IMR-90 (cell line): Measurements from ENCODE around the gene TMEM127. TPM values are rescaled to one million over a fixed set of nuclear protein-coding genes. Genes with fewer than 3 reads are reported as not detected.

Experiments used
- ATAC-seq: fragments of 200-7000 bp; cut with Tn5 transposase; 2 replicates; pipeline ENCODE4 v1.9.1; 2020; ENCODE audit warnings: low read depth, mild to moderate bottlenecking, moderate library complexity
- BruUV-seq: library from RNA; stranded (reverse); fragments of 400-500 nt; replicated peaks from 2 replicates; lab custom pipeline; 2021; lab: Mats Ljungman, UMichigan
- CTCF ChIA-PET: fragments of 300-600 bp; formaldehyde crosslinking; extraction: SDS; loops from one replicate; lab custom pipeline; 2021; ENCODE audit warnings: antibody characterized with exemption; lab: Yijun Ruan, JAX
- POLR2A ChIA-PET: fragments of 300-600 bp; sonication (Branson Sonifier 250); formaldehyde crosslinking; loops from one replicate; lab custom pipeline; 2022; ENCODE audit warnings: antibody characterized with exemption; ENCODE audit not compliant: unreplicated experiment; lab: Charles Lee
- DNase-seq: peaks from one replicate; pipeline ENCODE4 v3.0.0; 2013
- H2AFZ ChIP-seq: replicated peaks from 2 replicates; pipeline ENCODE3; 2013; ENCODE audit warnings: low read length, mild to moderate bottlenecking; ENCODE audit not compliant: poor library complexity
- H2AK5ac ChIP-seq: 2 replicates; pipeline ENCODE4 v1.6.1; 2013; ENCODE audit warnings: low read depth, low read length, inconsistent platforms
- H2AK9ac ChIP-seq: replicated peaks from 2 replicates; pipeline ENCODE3; 2013; ENCODE audit warnings: mild to moderate bottlenecking, low read depth, low read length, moderate library complexity; ENCODE audit not compliant: poor library complexity
- H2BK120ac ChIP-seq: 2 replicates; pipeline ENCODE4 v1.6.1; 2013; ENCODE audit warnings: low read depth, low read length, inconsistent platforms
- H2BK15ac ChIP-seq: 3 replicates; pipeline ENCODE4 v1.6.1; 2013; ENCODE audit warnings: low read depth, low read length, inconsistent platforms
- H2BK20ac ChIP-seq: 2 replicates; pipeline ENCODE4 v1.6.1; 2013; ENCODE audit warnings: low read depth, mild to moderate bottlenecking, inconsistent platforms, low read length, moderate library complexity
- H2BK5ac ChIP-seq: 2 replicates; pipeline ENCODE4 v1.6.1; 2013; ENCODE audit warnings: mild to moderate bottlenecking, low read depth, low read length, inconsistent platforms; ENCODE audit not compliant: poor library complexity, severe bottlenecking
- H3K14ac ChIP-seq: replicated peaks from 2 replicates; pipeline ENCODE4 v1.6.1; 2013; ENCODE audit warnings: low read depth, low read length, inconsistent platforms
- H3K18ac ChIP-seq: 2 replicates; pipeline ENCODE4 v1.6.1; 2013; ENCODE audit warnings: low read depth, low read length, control low read depth
- H3K23ac ChIP-seq: 2 replicates; pipeline ENCODE4 v1.6.1; 2013; ENCODE audit warnings: low read depth, low read length, inconsistent platforms
- H3K27ac ChIP-seq: 2 replicates; pipeline ENCODE4 v1.5.1; 2013; ENCODE audit warnings: mild to moderate bottlenecking, control low read depth, low read length; ENCODE audit not compliant: insufficient read depth
- H3K27me3 ChIP-seq: 2 replicates; pipeline ENCODE4 v1.6.1; 2013; ENCODE audit warnings: low read length; ENCODE audit not compliant: control insufficient read depth, insufficient read depth
- H3K36me3 ChIP-seq: 2 replicates; pipeline ENCODE4 v1.6.1; 2013; ENCODE audit warnings: low read length, mixed read lengths; ENCODE audit not compliant: control insufficient read depth, insufficient read depth
- H3K4ac ChIP-seq: 2 replicates; pipeline ENCODE4 v1.6.1; 2013; ENCODE audit warnings: low read depth, low read length, inconsistent platforms
- H3K4me1 ChIP-seq: 2 replicates; pipeline ENCODE4 v1.6.1; 2013; ENCODE audit warnings: low read length, mixed read lengths; ENCODE audit not compliant: control insufficient read depth, insufficient read depth
- H3K4me2 ChIP-seq: 2 replicates; pipeline ENCODE4 v1.6.1; 2013; ENCODE audit warnings: low read depth, mild to moderate bottlenecking, control low read depth, low read length, moderate library complexity
- H3K4me3 ChIP-seq: 2 replicates; pipeline ENCODE4 v1.5.1; 2013; ENCODE audit warnings: low read depth, mild to moderate bottlenecking, control low read depth, low read length, moderate library complexity; ENCODE audit not compliant: insufficient read depth
- H3K56ac ChIP-seq: 2 replicates; pipeline ENCODE4 v1.6.1; 2013; ENCODE audit warnings: low read length, inconsistent platforms; ENCODE audit not compliant: insufficient read depth; ENCODE audit errors: extremely low read depth
- H3K79me1 ChIP-seq, 2 experiments: 2 replicates each; pipeline ENCODE4 v1.6.1; 2013; ENCODE audit warnings: low read length in 2 of 2, inconsistent platforms in 1 of 2, low read depth in 1 of 2
- H3K9ac ChIP-seq: 2 replicates; pipeline ENCODE4 v1.6.1; 2013; ENCODE audit warnings: low read depth, low read length, control low read depth
- H3K9me1 ChIP-seq: 2 replicates; pipeline ENCODE4 v1.6.1; 2013; ENCODE audit warnings: low read length, inconsistent platforms; ENCODE audit not compliant: insufficient read depth
- H3K9me3 ChIP-seq: 2 replicates; pipeline ENCODE4 v1.6.1; 2013; ENCODE audit warnings: low read length; ENCODE audit not compliant: control insufficient read depth, insufficient read depth
- H4K20me1 ChIP-seq: 2 replicates; pipeline ENCODE4 v1.6.1; 2013; ENCODE audit warnings: low read length, inconsistent platforms; ENCODE audit not compliant: insufficient read depth
- H4K5ac ChIP-seq: 2 replicates; pipeline ENCODE4 v1.6.1; 2013; ENCODE audit warnings: mild to moderate bottlenecking, low read depth, low read length, control low read depth
- H4K8ac ChIP-seq, 2 experiments: 2 replicates each; pipeline ENCODE4 v1.6.1; 2013; ENCODE audit warnings: low read depth in 2 of 2, low read length in 2 of 2, control low read depth in 1 of 2, inconsistent platforms in 1 of 2
- H4K91ac ChIP-seq: 2 replicates; pipeline ENCODE4 v1.6.1; 2013; ENCODE audit warnings: low read depth, low read length, inconsistent platforms; ENCODE audit not compliant: insufficient read depth
- BHLHE40 ChIP-seq: fragments of 150-350 bp; IDR thresholded peaks from 2 replicates; pipeline ENCODE4 v1.6.1; 2016; ENCODE audit warnings: mild to moderate bottlenecking, low read depth, low read length
- CEBPB ChIP-seq: IDR thresholded peaks from 2 replicates; pipeline ENCODE4 v1.6.1; 2012; ENCODE audit warnings: low read depth, low read length, improper control_type of control experiment
- CHD1 ChIP-seq: IDR thresholded peaks from 2 replicates; pipeline ENCODE4 v1.6.1; 2012; ENCODE audit warnings: low read depth, low read length, improper control_type of control experiment
- CTCF ChIP-seq: conservative IDR thresholded peaks from 2 replicates; pipeline ENCODE4 v1.5.1; 2012; ENCODE audit warnings: mild to moderate bottlenecking, low read depth, low read length, improper control_type of control experiment
- FOS ChIP-seq: fragments of 150-350 bp; IDR thresholded peaks from 2 replicates; pipeline ENCODE4 v1.6.1; 2016; ENCODE audit warnings: low read depth, low read length
- MAFK ChIP-seq: IDR thresholded peaks from 2 replicates; pipeline ENCODE4 v1.6.1; 2012; ENCODE audit warnings: low read depth, low read length, improper control_type of control experiment
- MAZ ChIP-seq: IDR thresholded peaks from 2 replicates; pipeline ENCODE4 v1.6.1; 2012; ENCODE audit warnings: low read depth, mild to moderate bottlenecking, low read length, improper control_type of control experiment, moderate library complexity, borderline replicate concordance
- MXI1 ChIP-seq: IDR thresholded peaks from 2 replicates; pipeline ENCODE4 v1.6.1; 2012; ENCODE audit warnings: low read depth, mild to moderate bottlenecking, low read length, moderate library complexity, borderline replicate concordance
- NFE2L2 ChIP-seq: fragments of 150-350 bp; IDR thresholded peaks from 2 replicates; pipeline ENCODE4 v1.6.1; 2016; ENCODE audit warnings: low read depth, mild to moderate bottlenecking, low read length
- POLR2A ChIP-seq: IDR thresholded peaks from 2 replicates; pipeline ENCODE4 v1.6.1; 2012; ENCODE audit warnings: mild to moderate bottlenecking, low read depth, low read length
- RAD21 ChIP-seq: IDR thresholded peaks from 2 replicates; pipeline ENCODE4 v1.6.1; 2012; ENCODE audit warnings: low read length, improper control_type of control experiment
- RCOR1 ChIP-seq: IDR thresholded peaks from 2 replicates; pipeline ENCODE4 v1.6.1; 2012; ENCODE audit warnings: mild to moderate bottlenecking, low read length, improper control_type of control experiment; ENCODE audit not compliant: insufficient replicate concordance
- RFX5 ChIP-seq: IDR thresholded peaks from 2 replicates; pipeline ENCODE4 v1.8.0; 2012; ENCODE audit warnings: low read depth, mild to moderate bottlenecking, low read length, moderate library complexity
- SMC3 ChIP-seq: fragments of 150-350 bp; IDR thresholded peaks from 2 replicates; pipeline ENCODE4 v1.6.1; 2016; ENCODE audit warnings: low read depth, mild to moderate bottlenecking, antibody characterized with exemption, low read length, moderate library complexity
- USF2 ChIP-seq: fragments of 150-350 bp; IDR thresholded peaks from 2 replicates; pipeline ENCODE4 v1.6.1; 2017; ENCODE audit warnings: mild to moderate bottlenecking, antibody characterized with exemption, low read length, low read depth
- dilution Hi-C: fragments of 300-500 bp; cut with HindIII; formaldehyde crosslinking; loops from one replicate; pipeline ENCODE4 v1.14.3; 2018; ENCODE audit warnings: low sequenced_read_pairs; ENCODE audit not compliant: unreplicated experiment
- in situ Hi-C: fragments of 300-500 bp; cut with MboI; formaldehyde crosslinking; loops from 3 replicates; pipeline ENCODE4 v1.14.3; 2019; ENCODE audit warnings: low sequenced_read_pairs, inconsistent platforms, mixed read lengths
- intact Hi-C: fragments of 100-400 bp; cut with micrococcal nuclease; formaldehyde crosslinking; loops from 2 replicates; pipeline ENCODE4 v1.10.0; 2022
- polyA plus RNA-seq, 3 experiments: library from polyadenylated mRNA; depleted of rRNA; stranded (reverse); fragments of >200 nt; gene quantifications; 2 replicates each; pipeline ENCODE4 v1.2.3, GENCODE V29; 2012; ENCODE audit warnings: low replicate concordance in 1 of 3
- total RNA-seq: library from RNA; depleted of rRNA; stranded (reverse); fragments of >200 nt; gene quantifications from 2 replicates; pipeline ENCODE4 v1.2.3, GENCODE V29; 2012
- TF ChIP-seq, protein P1 (sequence below): fragments of 150-350 bp; IDR thresholded peaks from 2 replicates; pipeline ENCODE4 v1.6.1; 2016; ENCODE audit warnings: low read depth, mild to moderate bottlenecking, low read length, moderate library complexity, borderline replicate concordance

Gene TMEM127
- total and polyA plus RNA-seq, 2 of the 4 experiments (the other 2 are of a cell fraction) = 35.7 to 47.6 TPM

GRCh38 chr2:96205888-96206287 is 59.9 kb downstream of the TMEM127 start:
- H3K14ac ChIP-seq = no peak overlapping the region
- H3K4me1 ChIP-seq = peaks cover 19% of the 10 kb centered on the region
- H3K18ac ChIP-seq = no peak overlapping the region
- intact Hi-C loops = loop anchor here (5.0 kb wide), 1 partner anchor 59 kb away; the partner anchor contains the start of gene DUSP2
- H3K9me3 ChIP-seq = no peaks in the 10 kb centered on the region
- peak overlapping the region; percentile 54 for H3K4me2 ChIP-seq
- CTCF ChIA-PET = interaction anchor here (0.7 to 0.9 kb wide), 2 partner anchors 61 to 281 kb away, joined by 3 to 4 read pairs; no protein-coding TSS in a partner anchor
- in situ Hi-C loops = no loop called here
- H4K20me1 ChIP-seq = peaks cover 64% of the 10 kb centered on the region
- H2AFZ ChIP-seq = no peak overlapping the region
- no peak overlapping the region for H2BK15ac ChIP-seq
- POLR2A ChIA-PET = no interaction called here
- no peak overlapping the region for H3K9ac ChIP-seq
- DNase-seq = peak; percentile 78
- H3K23ac ChIP-seq = peak overlapping the region; percentile 41; the same call in 1 of the 2 replicates
- H2BK120ac ChIP-seq = no peak overlapping the region
- BruUV-seq = no TSS peak
- H2AK9ac ChIP-seq = no peak overlapping the region
- dilution Hi-C loops = no loop called here
- peaks cover 16 to 43% of the 10 kb centered on the region in 2 experiments for H3K79me1 ChIP-seq
- peak overlapping the region; percentile 2; the same call in 1 of the 2 replicates for H3K4me3 ChIP-seq
- H4K5ac ChIP-seq = no peak overlapping the region
- H3K27ac ChIP-seq = peak overlapping the region; percentile 4; the same call in 1 of the 2 replicates
- no peak overlapping the region for H3K4ac ChIP-seq
- no peak overlapping the region for H2BK20ac ChIP-seq
- no peaks in the 10 kb centered on the region for H3K36me3 ChIP-seq
- H2BK5ac ChIP-seq = peak overlapping the region; percentile 51
- peaks cover 17% of the 10 kb centered on the region; the same call in 1 of the 2 replicates for H3K9me1 ChIP-seq
- no peak for TF ChIP-seq USF2
- TF ChIP-seq MXI1 = no peak
- no peak for TF ChIP-seq BHLHE40
- TF ChIP-seq CTCF = no peak
- TF ChIP-seq RAD21 = no peak
- TF ChIP-seq MAFK = no peak
- TF ChIP-seq RCOR1 = no peak
- TF ChIP-seq POLR2A = no peak
- no peak for TF ChIP-seq SMC3
- TF ChIP-seq NFE2L2 = no peak
- TF ChIP-seq FOS = no peak
- no peak for TF ChIP-seq MAZ
- TF ChIP-seq, protein P1, sequence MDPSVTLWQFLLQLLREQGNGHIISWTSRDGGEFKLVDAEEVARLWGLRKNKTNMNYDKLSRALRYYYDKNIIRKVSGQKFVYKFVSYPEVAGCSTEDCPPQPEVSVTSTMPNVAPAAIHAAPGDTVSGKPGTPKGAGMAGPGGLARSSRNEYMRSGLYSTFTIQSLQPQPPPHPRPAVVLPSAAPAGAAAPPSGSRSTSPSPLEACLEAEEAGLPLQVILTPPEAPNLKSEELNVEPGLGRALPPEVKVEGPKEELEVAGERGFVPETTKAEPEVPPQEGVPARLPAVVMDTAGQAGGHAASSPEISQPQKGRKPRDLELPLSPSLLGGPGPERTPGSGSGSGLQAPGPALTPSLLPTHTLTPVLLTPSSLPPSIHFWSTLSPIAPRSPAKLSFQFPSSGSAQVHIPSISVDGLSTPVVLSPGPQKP = no peak
- TF ChIP-seq CHD1 = no peak
- TF ChIP-seq CEBPB = no peak
- no peak for TF ChIP-seq RFX5
- no peak overlapping the region for H2AK5ac ChIP-seq
- no peak overlapping the region for H4K91ac ChIP-seq
- no peak for ATAC-seq
- H3K27me3 ChIP-seq = no peaks in the 10 kb centered on the region
- no peak overlapping the region for H4K8ac ChIP-seq
- no peak overlapping the region for H3K56ac ChIP-seq
